Right ventricle myocardium superior (tissue), 1 donor: Measurements from ENCODE around the gene SNRNP25. TPM values are rescaled to one million over a fixed set of nuclear protein-coding genes. Genes with fewer than 3 reads are reported as not detected.
A peak's percentile ranks its signal among the peaks of the same experiment; 100 is the strongest.

ENCODE experiments used
- ATAC-seq: fragments of 200-7000 bp; cut with Tn5 transposase; one replicate; pipeline ENCODE4 v1.9.1; 2020; ENCODE audit warnings: mild to moderate bottlenecking; ENCODE audit not compliant: poor library complexity
- DNase-seq: peaks from one replicate; pipeline ENCODE4 v3.0.0-alpha.2; 2020
- intact Hi-C: fragments of 100-400 bp; cut with DNase I; formaldehyde crosslinking; loops from one replicate; pipeline ENCODE4 v1.11.2; 2022
- total RNA-seq: library from RNA; stranded (reverse); fragmentation: NEBNext Ultra II Directional; extraction: Animal tissue kit (Norgen Biotek cat#: 25700); gene quantifications from one replicate; pipeline ENCODE4 v1.2.1, GENCODE V29; 2021
- donor health status: DM: no; HTN: yes; CAD: no; lungs with severe emphysema.

SNRNP25 gene
- total RNA-seq, 1 donor from 2014 or later = 79.9 TPM

- intact Hi-C loops = no loop called here
- DNase-seq (no peak), ATAC-seq (no peak)
These were observed 7.6 kb downstream of the SNRNP25 start for GRCh38 chr16:60929-61878.

GRCh38 chr16:61879-62281 is 8.3 kb downstream of the SNRNP25 start:
- intact Hi-C loops = no loop called here
- DNase-seq (no peak), ATAC-seq (no peak)

GRCh38 chr16:62283-62967 is 8.8 kb downstream of the SNRNP25 start:
- no peak for DNase-seq
- no peak for ATAC-seq
- intact Hi-C loops = no loop called here

GRCh38 chr16:62968-63391 is 9.4 kb downstream of the SNRNP25 start:
- intact Hi-C loops = no loop called here
- no peak for DNase-seq
- no peak for ATAC-seq

- ATAC-seq (no peak), DNase-seq (no peak)
- intact Hi-C loops = no loop called here
These were observed 9.8 kb downstream of the SNRNP25 start for GRCh38 chr16:63466-63865.

- intact Hi-C loops = no loop called here
- DNase-seq (no peak), ATAC-seq (no peak)
These were observed 10.6 kb downstream of the SNRNP25 start for GRCh38 chr16:63998-64913.

GRCh38 chr16:64914-65255 is 11.3 kb downstream of the SNRNP25 start:
- no peak for ATAC-seq
- no peak for DNase-seq
- intact Hi-C loops = no loop called here

GRCh38 chr16:65745-66144 is 12.1 kb downstream of the SNRNP25 start:
- DNase-seq (peak; percentile 93), ATAC-seq (peak; percentile 78)
- intact Hi-C loops = loop anchor here (1.0 kb wide), 1 partner anchor 31 kb away; no protein-coding TSS in a partner anchor

GRCh38 chr16:66309-67182 is 12.9 kb downstream of the SNRNP25 start:
- no peak for ATAC-seq
- intact Hi-C loops = loop anchor here (1.0 kb wide), 1 partner anchor 30 kb away; no protein-coding TSS in a partner anchor
- no peak for DNase-seq

- DNase-seq (no peak), ATAC-seq (no peak)
- intact Hi-C loops = no loop called here
These were observed 13.7 kb downstream of the SNRNP25 start for GRCh38 chr16:67183-67791.

- ATAC-seq (no peak), DNase-seq (peak; percentile 68)
- intact Hi-C loops = no loop called here
These were observed 14.5 kb downstream of the SNRNP25 start for GRCh38 chr16:67884-68789.

- DNase-seq = no peak
- intact Hi-C loops = no loop called here
- ATAC-seq = no peak
These were observed 15.6 kb downstream of the SNRNP25 start for GRCh38 chr16:69181-69580.

- ATAC-seq (no peak), DNase-seq (no peak)
- intact Hi-C loops = no loop called here
These were observed 17.5 kb downstream of the SNRNP25 start for GRCh38 chr16:71210-71539.

GRCh38 chr16:71540-72401 is 18.1 kb downstream of the SNRNP25 start:
- DNase-seq = peak; percentile 80
- peak; percentile 8 for ATAC-seq
- intact Hi-C loops = no loop called here

- intact Hi-C loops = no loop called here
- ATAC-seq (peak; percentile 54), DNase-seq (peak; percentile 78)
These were observed 19.2 kb downstream of the SNRNP25 start, which contains the start of gene RHBDF1 for GRCh38 chr16:72561-73548. RHBDF1 (minus strand) TSS chr16:72631; CDS start chr16:65015, 7,616 bp downstream.
